Common myeloid progenitor, CD34-positive (primary cell): ENCODE measurements around the gene WDR36.

Experiments used
- CTCF ChIA-PET: fragments of 350-600 bp; sonication (Branson Sonifier 250); formaldehyde crosslinking; loops from one replicate; lab custom pipeline; 2021; ENCODE audit warnings: antibody characterized with exemption; lab: Charles Lee
- POLR2A ChIA-PET: fragments of 350-600 bp; sonication (Branson Sonifier 250); formaldehyde crosslinking; loops from one replicate; lab custom pipeline; 2021; ENCODE audit warnings: antibody characterized with exemption; lab: Charles Lee
- DNase-seq, 3 donors: peaks; one replicate each; pipeline versions ENCODE4 v3.0.0 to v3.0.0-alpha.2; 2013
- H3K27ac ChIP-seq, 2 experiments: 1 replicate in 1 of 2; 2 replicates in 1 of 2; pipeline ENCODE4 v1.7.0; 2013; ENCODE audit warnings: inconsistent platforms in 2 of 2, low read length in 2 of 2, mild to moderate bottlenecking in 2 of 2, low read depth in 1 of 2, moderate library complexity in 1 of 2; ENCODE audit not compliant: severe bottlenecking in 2 of 2, insufficient read depth in 1 of 2, poor library complexity in 1 of 2
- H3K27me3 ChIP-seq, 5 experiments: replicated peaks in 2 of 5; 1 replicate in 3 of 5; 2 replicates in 2 of 5; pipeline versions ENCODE4 v1.6.1 to v1.7.0; 2013; ENCODE audit warnings: low read length in 4 of 5, mild to moderate bottlenecking in 2 of 5, moderate library complexity in 2 of 5, inconsistent platforms in 1 of 5; ENCODE audit not compliant: insufficient read depth in 5 of 5, control insufficient read depth in 4 of 5
- H3K36me3 ChIP-seq, 4 experiments: 1 replicate in 2 of 4; 2 replicates in 2 of 4; pipeline versions ENCODE4 v1.6.1 to v1.7.0; 2013; ENCODE audit warnings: low read length in 3 of 4, control low read depth in 1 of 4, mild to moderate bottlenecking in 1 of 4; ENCODE audit not compliant: control insufficient read depth in 4 of 4, insufficient read depth in 4 of 4
- H3K4me1 ChIP-seq, 4 experiments: 1 replicate in 3 of 4; 2 replicates in 1 of 4; pipeline versions ENCODE4 v1.6.1 to v1.7.1; 2013; ENCODE audit warnings: low read length in 3 of 4, mild to moderate bottlenecking in 3 of 4, control low read depth in 1 of 4, inconsistent platforms in 1 of 4, moderate library complexity in 1 of 4; ENCODE audit not compliant: control insufficient read depth in 4 of 4, insufficient read depth in 4 of 4; ENCODE audit errors: control extremely low read depth in 1 of 4
- H3K4me3 ChIP-seq, 7 experiments: 1 replicate in 4 of 7; 2 replicates in 3 of 7; pipeline versions ENCODE4 v1.5.1 to v1.7.0; 2013; ENCODE audit warnings: mild to moderate bottlenecking in 7 of 7, low read length in 6 of 7, moderate library complexity in 6 of 7, inconsistent platforms in 2 of 7, low read depth in 2 of 7, control low read depth in 1 of 7; ENCODE audit not compliant: insufficient read depth in 4 of 7, control insufficient read depth in 1 of 7; ENCODE audit errors: extremely low read depth in 1 of 7
- H3K9me3 ChIP-seq, 5 experiments: 1 replicate in 4 of 5; 2 replicates in 1 of 5; pipeline versions ENCODE4 v1.6.1 to v1.7.1; 2013; ENCODE audit warnings: low read length in 4 of 5, mild to moderate bottlenecking in 2 of 5, inconsistent platforms in 1 of 5, low read depth in 1 of 5, moderate library complexity in 1 of 5; ENCODE audit not compliant: control insufficient read depth in 4 of 5, insufficient read depth in 2 of 5; ENCODE audit errors: control extremely low read depth in 1 of 5
- WGBS: methylation state at CpG from one replicate; pipeline ENCODE4 v1.1.5; 2013; ENCODE audit not compliant: insufficient coverage; 5-methylcytosine and 5-hydroxymethylcytosine counted together

WDR36 gene

DNA sequence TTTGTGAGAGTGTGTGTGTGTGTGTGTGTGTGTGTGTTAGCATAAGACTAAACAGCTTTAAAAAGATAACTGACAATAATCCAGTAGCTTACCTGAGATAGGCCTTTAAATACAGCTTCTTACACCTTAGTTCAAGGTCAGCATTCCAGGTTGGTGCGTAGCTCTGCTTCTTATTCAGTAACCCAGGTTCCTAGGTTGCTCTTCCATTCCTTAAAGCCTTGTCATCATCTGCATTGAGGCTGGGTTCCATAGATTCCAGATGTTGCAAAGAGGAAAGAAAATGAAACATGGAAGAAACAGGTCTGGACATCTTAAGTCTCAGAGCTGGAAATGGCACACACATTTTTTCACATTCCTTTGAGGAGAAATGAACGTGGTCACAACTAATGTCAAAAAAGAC lies 78.1 kb downstream of the WDR36 start:
- Histone ChIP-seq H3K4me3 (no peak overlapping the region), H3K27me3 (peaks cover 0 to 5% (median 0%) of the 10 kb centered on the region in 5 experiments), H3K4me1 (no peaks in the 10 kb centered on the region), H3K27ac (no peak overlapping the region), H3K36me3 (no peaks in the 10 kb centered on the region), H3K9me3 (peaks cover 0 to 1% (median 0%) of the 10 kb centered on the region in 5 experiments)
- CTCF ChIA-PET: interaction anchor here (1.0 kb wide), 1 partner anchor 11 kb away, joined by 3 read pairs; no protein-coding TSS in a partner anchor
- DNase-seq: no peak
- POLR2A ChIA-PET: no interaction called here
- WGBS: 95% methylated on average over 2 of the region's 2 CpGs

DNA sequence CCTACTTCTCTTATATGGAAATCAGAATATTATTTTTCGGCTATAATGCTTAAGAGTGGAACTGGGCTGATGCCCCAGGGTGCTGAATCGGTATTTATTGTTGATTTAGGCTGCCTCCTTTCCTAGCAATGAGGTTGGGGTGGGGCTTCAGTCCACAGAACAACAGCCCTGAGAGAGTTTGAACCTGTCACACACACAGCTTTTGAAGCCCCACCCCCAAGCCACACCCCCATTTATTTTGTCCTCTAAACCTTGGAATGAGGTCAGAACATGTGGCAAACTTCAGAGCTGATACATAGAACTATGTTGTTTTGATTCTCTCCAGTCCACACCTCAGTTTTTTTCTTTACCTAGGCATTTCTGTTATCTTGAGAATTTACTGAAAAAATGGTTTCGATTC lies 80.4 kb downstream of the WDR36 start:
- Histone ChIP-seq H3K27ac (no peak overlapping the region), H3K27me3 (peaks cover 0 to 5% (median 0%) of the 10 kb centered on the region in 5 experiments), H3K36me3 (no peaks in the 10 kb centered on the region), H3K4me1 (no peaks in the 10 kb centered on the region), H3K9me3 (peaks cover 0 to 1% (median 0%) of the 10 kb centered on the region in 5 experiments), H3K4me3 (no peak overlapping the region)
- ChIA-PET CTCF (no interaction called here), POLR2A (no interaction called here)
- DNase-seq: no peak
- no CpG with 5 or more reads among the region's 3 CpGs for WGBS

DNA sequence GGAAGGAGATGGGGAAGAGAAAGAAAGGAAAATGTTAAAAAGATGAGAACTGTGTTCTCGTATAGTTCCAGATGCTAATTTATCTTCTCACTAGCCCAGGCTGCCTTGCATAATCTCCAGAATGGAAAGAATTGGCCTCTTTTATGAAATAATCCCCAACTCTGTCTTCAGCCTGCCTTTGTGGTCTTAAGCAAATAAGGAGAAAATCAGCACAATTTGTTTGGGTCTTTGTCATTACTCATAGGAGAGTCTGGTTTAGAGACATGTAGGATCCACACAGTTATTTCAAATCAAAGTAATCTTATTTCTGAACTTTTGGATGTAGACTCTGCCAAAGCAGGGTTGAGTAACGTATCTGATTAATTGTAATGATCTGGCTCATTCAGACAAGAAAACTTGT lies 81.3 kb downstream of the WDR36 start:
- H3K36me3 ChIP-seq: no peaks in the 10 kb centered on the region
- H3K4me1 ChIP-seq: no peaks in the 10 kb centered on the region
- DNase-seq: no peak
- H3K9me3 ChIP-seq: no peaks in the 10 kb centered on the region
- WGBS: no CpG with 5 or more reads among the region's 2 CpGs
- ChIA-PET POLR2A (no interaction called here), CTCF (no interaction called here)
- H3K27me3 ChIP-seq: peaks cover 0 to 5% (median 0%) of the 10 kb centered on the region in 5 experiments
- no peak overlapping the region for H3K4me3 ChIP-seq
- no peak overlapping the region for H3K27ac ChIP-seq
